Cardiac muscle cell (in vitro differentiated cells and primary cell): ENCODE measurements around the gene MKS1. TPM values are rescaled to one million over a fixed set of nuclear protein-coding genes. Genes with fewer than 3 reads are reported as not detected.

Experiments used
- DNase-seq, 2 donors: peaks; one replicate each; pipeline versions ENCODE4 v3.0.0 to v3.0.0-alpha.2; 2010 to 2017; ENCODE audit warnings: low read depth in 1 of 2, low spot score in 1 of 2
- H3K27ac ChIP-seq: fragments of 200-600 bp; sonication (generic); 2 replicates; pipeline ENCODE4 v1.5.1; 2016
- H3K27me3 ChIP-seq: fragments of 200-600 bp; sonication (generic); 2 replicates; pipeline ENCODE4 v1.6.0; 2016; ENCODE audit warnings: control low read depth
- H3K36me3 ChIP-seq: fragments of 200-600 bp; sonication (generic); 2 replicates; pipeline ENCODE4 v1.5.1; 2016; ENCODE audit warnings: control low read depth
- H3K4me1 ChIP-seq: fragments of 200-600 bp; sonication (generic); 2 replicates; pipeline ENCODE4 v1.8.1; 2017; ENCODE audit warnings: low read depth, mild to moderate bottlenecking, mixed run types
- H3K4me3 ChIP-seq: fragments of 200-600 bp; sonication (generic); 2 replicates; pipeline ENCODE4 v1.5.1; 2016; ENCODE audit warnings: mild to moderate bottlenecking
- H3K9me3 ChIP-seq: fragments of 200-600 bp; sonication (generic); 2 replicates; pipeline ENCODE4 v1.5.1; 2017; ENCODE audit warnings: low read depth, mild to moderate bottlenecking, control low read depth
- CTCF ChIP-seq: IDR thresholded peaks from 2 replicates; pipeline ENCODE4 v1.5.1; 2012; ENCODE audit warnings: low read depth, mild to moderate bottlenecking, low read length
- polyA plus RNA-seq: library from polyadenylated mRNA; unstranded; fragments of >200 nt; fragmentation: Nextera tagmentation; extraction: Ambion mirVana; gene quantifications from 2 replicates; pipeline ENCODE4 v1.2.1, GENCODE V29; 2016
- total RNA-seq: library from RNA; depleted of rRNA; stranded (reverse); fragments of >200 nt; gene quantifications from 2 replicates; pipeline ENCODE4 v1.2.3, GENCODE V29; 2016

The MKS1 gene
- total and polyA plus RNA-seq, 2 experiments from 2014 or later, result 28.6 to 29.7 TPM

- Histone ChIP-seq H3K27ac (no peak overlapping the region), H3K4me3 (no peak overlapping the region), H3K36me3 (no peaks in the 10 kb centered on the region), H3K9me3 (no peaks in the 10 kb centered on the region), H3K27me3 (peaks cover 94% of the 10 kb centered on the region), H3K4me1 (no peaks in the 10 kb centered on the region)
- no peak for TF ChIP-seq CTCF
- DNase-seq, result no peak
Measured at GRCh38 chr17:58158181-58158580, 60.9 kb downstream of the MKS1 start.

GRCh38 chr17:58156839-58157803 lies 61.9 kb downstream of the MKS1 start:
- peak; percentile 9 to 65 for DNase-seq
- Histone ChIP-seq H3K27me3 (peaks cover 94% of the 10 kb centered on the region), H3K4me3 (peak overlapping the region; percentile 39), H3K27ac (no peak overlapping the region), H3K4me1 (no peaks in the 10 kb centered on the region), H3K36me3 (no peaks in the 10 kb centered on the region), H3K9me3 (no peaks in the 10 kb centered on the region)
- TF ChIP-seq CTCF, result no peak

Other genes with a start within 250 kb of the MKS1 start
- 29.7 and 37.3 TPM in 2 replicates for gene VEZF1, start 231.0 kb downstream of the MKS1 start, total RNA-seq
- gene VEZF1, start 231.0 kb downstream of the MKS1 start, polyA plus RNA-seq, result 18.5 and 22.3 TPM in 2 replicates
- gene SRSF1, start 212.0 kb downstream of the MKS1 start, total RNA-seq, result 209 and 235 TPM in 2 replicates
- 127 and 146 TPM in 2 replicates for gene SRSF1, start 212.0 kb downstream of the MKS1 start, polyA plus RNA-seq
- 14.2 and 16.3 TPM in 2 replicates for gene DYNLL2, start 135.8 kb downstream of the MKS1 start, total RNA-seq
- 0.62 and 0.79 TPM in 2 replicates for gene DYNLL2, start 135.8 kb downstream of the MKS1 start, polyA plus RNA-seq
- 0.04 TPM in 1 of 2 replicates, not detected in the other for gene OR4D1, start 70.9 kb downstream of the MKS1 start, total RNA-seq
- gene OR4D1, start 70.9 kb downstream of the MKS1 start, polyA plus RNA-seq, result not detected in 2 replicates
- gene OR4D2, start 52.3 kb downstream of the MKS1 start, total RNA-seq, result not detected in 2 replicates
- gene OR4D2, start 52.3 kb downstream of the MKS1 start, polyA plus RNA-seq, result not detected in 2 replicates
- gene EPX, start 26.5 kb downstream of the MKS1 start, total RNA-seq, result not detected in 2 replicates
- gene EPX, start 26.5 kb downstream of the MKS1 start, polyA plus RNA-seq, result not detected in 2 replicates
- not detected in 2 replicates for gene LPO, start 19.3 kb upstream of the MKS1 start, total RNA-seq
- gene LPO, start 19.3 kb upstream of the MKS1 start, polyA plus RNA-seq, result not detected in 2 replicates
- gene MPO, start 61.7 kb upstream of the MKS1 start, total RNA-seq, result not detected in 2 replicates
- gene MPO, start 61.7 kb upstream of the MKS1 start, polyA plus RNA-seq, result not detected in 2 replicates
- 45.1 and 92.1 TPM in 2 replicates for gene TSPOAP1, start 109.5 kb upstream of the MKS1 start, total RNA-seq
- 77.5 and 85.3 TPM in 2 replicates for gene TSPOAP1, start 109.5 kb upstream of the MKS1 start, polyA plus RNA-seq
- gene SUPT4H1, start 132.9 kb upstream of the MKS1 start, total RNA-seq, result 94.6 and 152 TPM in 2 replicates
- 97.9 and 102 TPM in 2 replicates for gene SUPT4H1, start 132.9 kb upstream of the MKS1 start, polyA plus RNA-seq
- 8.6 and 8.7 TPM in 2 replicates for gene RNF43, start 198.3 kb upstream of the MKS1 start, total RNA-seq
- gene RNF43, start 198.3 kb upstream of the MKS1 start, polyA plus RNA-seq, result 5.0 and 9.4 TPM in 2 replicates